Measurements from ENCODE around the gene SLC37A1.

SLC37A1 gene

DNA sequence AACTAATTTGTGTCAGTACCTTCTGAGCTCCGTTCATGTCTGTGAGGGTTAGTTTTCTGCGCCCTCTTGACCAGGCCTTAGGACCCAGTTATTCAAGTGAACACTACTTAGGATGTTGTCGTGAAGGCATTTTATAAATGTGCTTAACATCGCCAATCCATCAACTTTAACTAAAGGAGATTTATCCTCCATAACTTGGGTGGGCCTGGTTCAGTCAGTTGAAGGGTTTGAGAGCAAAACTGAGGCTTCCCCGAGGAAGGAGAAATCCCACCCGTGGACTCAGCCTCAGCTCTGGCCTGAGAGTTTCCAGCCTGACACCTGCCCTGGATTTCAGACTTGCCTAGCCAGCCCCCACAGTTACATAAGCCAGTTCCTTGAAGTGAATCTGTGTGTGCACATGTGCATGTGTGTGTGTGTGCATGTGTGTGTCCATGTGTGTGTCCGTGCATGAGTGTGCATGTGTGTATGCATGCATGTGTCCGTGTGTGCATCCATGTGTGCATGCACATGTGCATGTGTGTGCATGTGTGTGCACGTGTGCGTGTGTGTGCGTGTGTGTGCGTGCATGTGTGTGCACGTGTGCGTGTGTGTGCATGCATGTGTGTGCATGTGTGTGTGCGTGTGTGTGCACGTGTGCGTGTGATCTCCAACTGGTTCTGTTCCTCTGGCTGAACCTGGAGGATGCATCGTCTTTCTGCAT lies 77.7 kb downstream of the SLC37A1 start:
- no peak for DNase-seq (ENCODE audit: low read depth in 1 of 2, low spot score in 1 of 2)

DNA sequence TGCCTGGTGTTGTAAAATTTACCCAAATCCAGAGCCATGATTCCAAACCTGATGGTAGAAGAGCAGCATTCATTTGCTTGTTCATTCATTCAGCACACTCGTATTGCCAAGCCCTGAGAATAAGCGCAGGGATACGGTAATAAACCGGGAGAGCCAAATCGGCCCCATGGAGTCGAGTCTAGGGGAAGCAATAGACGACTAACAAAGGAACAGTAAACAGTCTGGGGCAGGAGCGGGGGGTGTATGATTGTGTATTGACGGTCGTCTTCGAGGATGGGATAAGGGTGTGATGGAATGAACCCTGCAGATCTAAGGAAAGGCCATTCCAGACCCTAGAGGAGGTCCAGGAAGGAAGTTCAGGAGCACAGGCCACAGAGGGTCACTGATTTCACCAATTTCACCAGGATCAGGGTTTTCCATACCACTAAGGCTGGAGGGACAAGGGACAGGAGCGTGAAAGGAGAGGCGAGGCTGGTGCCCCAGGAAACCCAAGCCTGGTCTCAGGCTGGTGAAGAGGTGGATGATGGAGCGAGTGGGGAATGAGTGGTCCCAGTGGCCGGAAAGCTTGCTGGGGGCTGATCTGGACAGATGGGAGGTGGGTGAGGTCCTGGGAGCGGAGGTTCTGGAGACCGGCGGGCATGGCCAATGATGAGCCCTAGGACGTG lies 78.6 kb downstream of the SLC37A1 start:
- DNase-seq (ENCODE audit: low read depth in 1 of 2, low spot score in 1 of 2), result no peak

DNA sequence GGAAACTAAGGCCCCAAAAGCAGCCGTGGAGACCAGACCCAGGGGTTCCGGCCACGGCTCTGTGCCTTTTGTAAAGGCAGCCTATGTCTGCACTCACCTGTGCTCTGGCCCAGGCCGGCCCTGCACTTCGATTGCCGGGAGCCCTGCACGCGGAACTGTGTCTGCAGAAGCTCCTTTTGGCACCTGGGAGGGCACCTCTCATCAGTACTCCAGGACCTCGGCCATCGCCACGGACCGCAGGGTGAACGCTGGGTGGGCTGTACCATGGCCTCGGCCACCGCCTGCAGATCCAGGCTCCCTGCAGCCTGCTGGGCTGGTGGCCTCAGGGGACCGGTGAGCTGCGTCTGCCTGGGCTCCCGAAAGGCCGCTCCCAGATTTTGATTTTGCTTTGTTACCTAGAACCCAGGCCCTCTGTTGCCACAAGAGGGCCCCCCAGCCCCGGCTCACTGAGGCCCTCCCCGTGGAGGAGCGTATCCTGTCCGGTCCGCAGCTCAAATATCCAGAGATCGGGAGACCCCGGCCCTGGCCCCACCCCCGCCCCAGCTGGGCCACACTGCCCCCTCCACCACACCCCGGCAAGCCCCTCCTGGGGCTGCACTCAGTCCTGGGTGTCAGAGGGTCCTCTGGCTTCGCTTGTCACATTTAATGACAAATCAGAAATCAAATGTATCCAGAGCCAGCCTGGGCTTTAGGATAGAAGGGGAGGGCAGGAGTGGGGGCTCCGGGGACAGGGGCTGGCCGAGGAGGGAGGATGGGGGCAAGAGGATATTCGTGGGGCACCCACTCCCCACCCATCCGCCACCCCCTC lies 79.6 kb downstream of the SLC37A1 start:
- peak; percentile 44 to 62 for DNase-seq (ENCODE audit: low read depth in 1 of 2, low spot score in 1 of 2)

DNA sequence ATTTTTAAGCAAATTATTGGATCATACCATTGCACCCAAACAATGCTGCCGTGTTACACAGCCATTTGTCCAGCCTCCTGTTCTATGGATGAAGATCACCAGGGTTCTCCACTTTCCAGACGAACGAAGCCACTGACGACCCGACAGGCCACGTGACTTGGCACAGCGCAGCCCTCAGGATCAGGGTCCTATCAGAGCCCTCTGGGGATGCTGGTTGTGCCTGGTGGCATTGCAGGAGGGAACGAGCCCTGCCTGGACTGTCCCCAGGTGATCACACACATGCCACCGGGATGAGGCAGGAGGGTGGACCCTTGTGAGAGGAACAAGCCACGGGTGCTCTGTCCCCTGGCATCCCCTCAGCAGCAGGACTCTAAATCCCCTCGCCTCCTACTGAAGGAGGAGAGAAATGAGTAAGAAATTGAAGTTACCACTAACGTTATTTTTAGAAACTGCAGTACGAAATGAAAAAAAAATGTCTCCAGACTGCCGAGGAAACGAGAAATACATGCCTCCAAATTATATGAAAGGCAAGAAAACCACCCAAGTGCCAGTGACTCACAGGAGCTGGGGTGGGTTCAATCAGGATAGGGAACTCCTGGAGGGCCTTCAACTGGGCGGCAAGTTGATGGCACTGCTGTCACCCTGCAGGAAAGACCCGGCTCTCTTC lies 81.1 kb downstream of the SLC37A1 start:
- no peak for DNase-seq (ENCODE audit: low read depth in 1 of 2, low spot score in 1 of 2)

DNA sequence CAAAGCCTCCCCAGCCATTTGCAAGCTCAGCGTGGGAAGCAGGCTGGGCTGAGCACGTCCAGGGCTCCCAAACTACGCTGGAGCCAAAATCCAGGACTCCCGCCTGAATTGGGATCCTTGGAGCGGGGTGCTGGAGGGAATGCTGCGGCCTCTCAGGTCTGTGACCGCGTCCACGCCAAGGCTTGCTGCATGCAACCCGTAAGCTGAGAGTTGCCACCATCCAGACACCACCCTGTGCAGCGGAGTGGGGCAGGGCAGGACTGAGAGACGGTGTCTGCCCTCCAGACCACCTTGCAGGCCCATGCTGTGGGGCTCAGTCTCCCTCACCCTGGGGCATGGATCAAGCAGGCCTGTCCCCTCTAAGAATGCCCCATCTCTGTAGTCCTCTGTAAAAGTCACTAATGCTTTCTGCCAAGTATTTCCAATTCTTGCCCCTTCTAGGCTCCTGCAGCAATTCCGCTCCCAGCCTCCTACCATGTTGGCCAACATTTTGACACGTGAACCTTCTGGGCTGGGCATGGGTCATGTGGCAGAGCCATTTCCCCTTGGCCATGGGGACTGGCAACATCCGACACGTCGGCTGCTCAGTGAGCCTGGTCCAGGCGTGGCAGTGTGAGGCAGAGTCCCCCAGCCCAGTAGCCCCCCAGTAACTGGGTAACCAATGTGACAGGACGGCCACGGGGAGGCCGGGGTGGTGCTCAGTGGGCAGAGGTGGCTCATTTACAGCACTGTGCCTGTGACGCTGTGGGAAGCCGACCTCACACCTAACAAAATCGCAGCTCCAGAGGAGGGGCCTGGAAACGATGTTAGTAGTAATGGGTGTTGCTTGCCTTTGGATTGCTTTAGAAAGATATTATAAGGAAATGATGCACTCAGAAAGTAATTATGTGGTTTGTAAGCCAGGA lies 81.9 kb downstream of the SLC37A1 start:
- DNase-seq (ENCODE audit: low read depth in 1 of 2, low spot score in 1 of 2), result no peak

DNA sequence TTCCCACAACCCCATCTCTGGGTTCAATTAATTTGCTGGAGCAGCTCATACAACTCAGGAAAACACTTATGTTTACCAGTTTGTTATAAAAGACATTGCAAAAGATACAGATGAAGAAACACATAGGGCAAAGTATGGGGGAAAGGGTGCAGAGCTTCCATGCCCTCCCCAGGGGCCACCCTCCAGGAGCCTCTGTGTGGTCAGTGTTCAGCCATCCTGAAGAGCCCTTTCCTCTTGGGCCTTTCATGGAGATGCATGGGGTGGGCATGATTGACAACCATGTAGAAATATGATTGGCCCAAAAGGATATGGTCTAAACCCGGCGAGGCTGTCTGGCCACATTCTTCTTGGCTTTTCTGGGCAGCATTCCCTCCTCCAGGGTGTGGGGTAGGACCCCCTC lies 83.0 kb downstream of the SLC37A1 start:
- DNase-seq (ENCODE audit: low read depth in 1 of 2, low spot score in 1 of 2), result no peak

DNA sequence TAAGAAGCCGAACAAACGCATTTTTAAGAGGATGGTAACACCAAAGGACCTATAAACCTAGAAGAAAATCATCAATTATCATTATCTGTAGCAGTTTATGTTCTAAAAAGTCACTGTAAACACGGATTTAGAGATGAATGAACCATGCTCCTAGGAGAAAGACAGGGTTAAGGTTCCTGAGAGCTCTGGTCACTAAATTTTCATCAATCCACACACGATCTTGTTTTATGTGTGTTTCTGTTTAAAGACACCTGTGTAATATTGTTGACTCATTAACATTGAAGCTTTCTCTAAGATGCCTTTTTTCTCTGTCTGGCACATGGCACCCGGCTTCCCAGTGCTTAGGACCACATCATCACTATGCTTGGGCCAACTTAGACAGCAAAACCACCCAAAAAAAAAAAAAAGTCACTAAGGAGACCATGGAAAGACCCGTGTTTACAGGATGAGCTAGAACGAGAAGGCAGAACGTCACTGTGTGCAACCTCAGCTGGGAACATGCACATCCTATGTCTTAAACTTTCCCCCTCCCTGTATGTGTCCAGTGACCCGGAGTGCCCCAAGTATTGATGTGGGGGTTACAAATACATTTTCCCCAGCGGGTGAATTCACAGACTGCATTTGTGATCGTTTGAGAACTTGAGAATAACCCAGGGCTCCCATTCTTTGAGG lies 84.0 kb downstream of the SLC37A1 start:
- no peak for DNase-seq (ENCODE audit: low read depth in 1 of 2, low spot score in 1 of 2)

DNA sequence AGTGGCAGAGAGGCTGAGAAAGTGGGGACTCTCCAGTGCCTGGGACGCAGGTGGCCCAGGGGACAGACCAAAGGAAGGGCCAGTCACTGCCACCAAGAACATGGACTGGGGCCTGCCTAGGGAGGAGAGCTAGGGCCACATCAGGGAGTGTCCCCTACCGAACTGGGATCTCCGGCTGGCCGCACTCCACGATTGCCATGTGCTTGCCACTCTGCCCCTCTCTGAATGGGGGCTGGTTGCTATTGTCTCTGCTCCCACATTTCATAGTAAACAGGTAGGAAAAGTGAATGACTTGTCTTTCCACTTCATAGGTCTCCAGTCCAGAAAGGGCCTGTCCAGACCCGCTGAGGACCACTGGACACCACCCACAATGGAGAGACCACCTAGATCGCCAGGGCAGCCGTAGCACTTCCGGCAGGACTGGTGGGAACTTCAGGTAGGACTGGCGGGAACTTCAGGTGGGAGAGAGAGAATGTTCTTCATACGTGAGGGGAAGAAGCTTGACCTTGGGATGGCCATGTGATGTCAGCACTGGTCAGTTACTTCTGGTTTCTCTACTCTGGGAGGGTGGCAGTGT lies 84.6 kb downstream of the SLC37A1 start:
- no peak for DNase-seq (ENCODE audit: low read depth in 1 of 2, low spot score in 1 of 2)

DNA sequence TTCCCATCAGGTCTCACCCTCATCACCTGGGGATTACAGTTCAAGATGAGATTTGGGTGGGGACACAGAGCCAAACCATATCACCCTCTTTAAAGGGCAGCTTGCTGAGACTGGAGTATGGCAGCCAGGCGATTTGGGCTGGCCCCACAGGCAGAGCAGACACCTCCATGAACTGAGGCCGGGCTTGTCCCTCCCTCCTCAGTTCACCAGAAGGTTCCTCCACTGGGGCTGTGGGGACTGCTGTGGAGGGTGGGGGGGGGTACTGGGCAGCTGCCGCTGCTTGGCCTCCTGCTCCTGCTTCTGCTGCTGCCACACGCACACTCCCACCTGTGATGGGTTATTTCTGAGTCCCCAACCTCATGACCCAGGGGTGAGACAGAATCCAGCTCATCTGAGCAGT lies 85.8 kb downstream of the SLC37A1 start:
- DNase-seq (ENCODE audit: low read depth in 1 of 2, low spot score in 1 of 2), result no peak

DNA sequence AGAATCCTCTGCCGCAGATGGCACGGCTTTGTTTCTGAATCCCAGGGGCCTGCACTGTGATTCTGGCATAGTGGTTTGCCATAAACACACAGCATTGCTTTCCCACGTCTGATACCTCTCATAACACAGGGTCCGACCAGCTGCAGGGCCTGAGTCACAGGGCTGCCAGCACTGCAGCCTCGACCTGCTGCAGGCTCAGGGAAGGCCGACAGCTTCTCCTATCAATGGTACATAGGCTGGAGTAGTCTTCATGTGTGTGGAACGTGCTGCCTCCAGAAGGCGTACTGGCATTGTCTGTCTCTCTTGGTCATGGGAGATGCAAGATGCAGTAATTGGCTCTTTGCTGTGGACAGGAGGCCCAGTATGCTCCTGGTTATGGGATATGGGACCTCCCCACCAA lies 86.3 kb downstream of the SLC37A1 start:
- no peak for DNase-seq (ENCODE audit: low read depth in 1 of 2, low spot score in 1 of 2)

DNA sequence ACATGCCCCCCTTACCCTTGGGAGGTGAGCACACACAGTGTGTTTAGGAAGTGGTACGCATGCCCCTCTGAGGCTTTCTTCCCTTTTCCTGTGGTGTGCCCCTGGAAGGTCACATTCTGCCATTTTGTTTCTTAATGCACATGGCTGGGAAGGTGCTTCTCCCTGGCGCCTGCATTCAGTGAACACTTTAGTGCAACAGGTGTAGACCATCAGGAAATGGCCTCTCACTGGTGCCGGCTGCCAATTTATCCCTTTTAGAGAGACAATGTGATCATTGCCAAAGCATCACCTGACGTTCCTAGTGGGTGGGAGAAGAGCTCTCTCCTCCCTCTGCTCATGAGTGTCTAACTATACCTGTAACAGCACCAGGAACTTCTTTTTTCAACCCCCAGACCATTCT lies 88.0 kb downstream of the SLC37A1 start:
- DNase-seq (ENCODE audit: low read depth in 1 of 2, low spot score in 1 of 2), result no peak

DNA sequence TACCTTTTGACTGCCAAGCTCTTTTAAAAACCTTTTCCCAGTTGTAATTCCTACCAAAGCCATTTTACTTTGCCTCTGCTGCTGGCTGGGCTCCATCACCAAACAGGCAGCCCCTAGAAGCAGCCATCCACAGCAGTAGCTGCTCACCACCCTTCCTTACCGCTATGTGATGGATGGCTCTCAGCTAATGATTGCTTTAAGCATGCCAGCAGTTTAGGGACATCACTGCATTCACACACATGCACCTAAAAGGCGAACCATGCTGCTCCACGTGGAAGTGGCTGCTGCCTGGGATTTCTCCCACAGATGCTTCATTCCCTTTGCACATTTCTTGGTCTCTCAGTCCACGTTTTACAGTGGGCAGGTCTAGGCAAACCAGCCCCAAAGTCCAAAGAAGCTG lies 93.5 kb downstream of the SLC37A1 start:
- no peak for DNase-seq (ENCODE audit: low read depth in 1 of 2, low spot score in 1 of 2)

DNA sequence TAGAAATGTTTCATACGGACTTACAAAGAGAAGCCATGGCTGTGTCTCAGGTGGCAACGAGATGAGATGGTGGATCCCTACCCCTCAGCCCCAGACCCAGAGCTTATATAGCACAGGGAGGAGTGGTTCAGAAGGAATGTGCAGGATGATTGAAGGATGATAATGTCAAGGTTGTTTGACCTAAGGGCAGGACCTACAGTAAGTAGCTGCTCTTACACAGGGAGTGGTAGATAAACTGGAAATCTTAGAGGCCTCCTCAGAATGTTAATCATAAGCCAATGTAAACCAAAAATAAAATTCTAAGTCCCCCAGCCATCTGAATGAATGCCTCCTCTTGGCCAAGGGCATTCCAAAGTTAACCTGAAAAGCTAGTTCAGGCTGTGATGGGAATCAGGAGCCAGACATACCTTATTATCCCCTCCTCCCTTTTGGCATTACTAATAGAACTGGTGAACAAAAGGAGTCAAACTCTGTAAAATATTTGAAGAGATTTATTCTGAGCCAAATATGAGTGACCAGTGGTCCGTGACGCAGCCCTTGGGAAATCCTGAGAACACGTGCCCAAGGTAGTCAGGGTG lies 94.0 kb downstream of the SLC37A1 start:
- no peak for DNase-seq (ENCODE audit: low read depth in 1 of 2, low spot score in 1 of 2)

DNA sequence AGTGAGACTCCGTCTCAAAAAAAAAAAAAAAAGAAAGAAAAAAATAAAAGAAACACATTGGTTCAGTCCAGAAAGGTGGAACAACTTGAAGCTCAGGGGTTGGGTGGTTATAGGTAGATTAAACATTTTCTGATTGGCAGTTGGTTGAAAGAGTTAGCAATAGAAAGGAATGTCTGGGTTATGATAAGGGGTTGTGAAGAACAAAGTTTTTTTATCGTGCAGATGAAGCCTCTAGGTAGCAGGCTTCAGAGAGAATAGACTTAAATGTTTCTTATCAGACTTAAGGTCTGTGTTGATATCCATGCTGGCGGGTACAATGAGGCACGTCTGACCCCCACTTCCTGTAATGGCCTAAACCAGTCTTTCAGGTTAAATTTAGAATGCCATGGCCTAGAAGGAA lies 94.8 kb downstream of the SLC37A1 start:
- DNase-seq (ENCODE audit: low read depth in 1 of 2, low spot score in 1 of 2), result no peak

DNA sequence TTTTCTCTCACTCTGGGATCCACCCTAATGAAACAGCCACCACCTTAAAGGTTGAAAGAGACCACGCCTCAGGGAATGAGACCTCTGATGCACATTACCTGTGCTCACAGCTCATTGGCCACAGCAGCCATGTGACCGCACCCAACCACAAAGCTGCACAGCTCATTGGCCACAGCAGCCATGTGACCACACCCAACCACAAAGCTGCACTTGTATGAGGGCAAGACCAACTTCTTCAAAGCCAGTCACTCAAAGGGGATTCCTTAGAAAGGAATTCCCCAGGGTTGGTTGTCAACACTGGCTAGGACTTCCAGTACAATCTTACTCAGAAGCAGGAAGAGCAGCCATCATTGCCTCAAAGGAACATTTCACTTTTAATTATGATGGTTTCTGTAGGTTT lies 96.2 kb downstream of the SLC37A1 start:
- DNase-seq (ENCODE audit: low read depth in 1 of 2, low spot score in 1 of 2), result no peak

DNA sequence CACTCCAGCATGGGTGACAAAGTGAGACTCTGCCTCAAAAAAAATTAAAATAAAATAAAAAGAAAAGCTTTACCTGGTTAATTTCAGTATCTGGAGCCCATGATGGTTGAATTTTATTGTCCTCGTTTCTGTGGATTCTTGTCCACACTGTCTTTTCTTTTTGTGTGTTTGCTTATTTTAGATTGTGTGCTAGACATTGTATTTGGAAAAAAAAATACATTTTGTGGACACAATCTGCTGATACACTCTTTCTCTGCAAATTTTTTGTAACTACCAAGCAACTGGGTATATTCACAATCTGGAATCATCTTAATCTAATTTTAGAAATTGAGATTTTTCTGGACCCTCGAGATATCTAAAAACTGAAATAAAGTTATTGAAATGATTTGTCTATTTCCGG lies 98.2 kb downstream of the SLC37A1 start:
- no peak for DNase-seq (ENCODE audit: low read depth in 1 of 2, low spot score in 1 of 2)

DNA sequence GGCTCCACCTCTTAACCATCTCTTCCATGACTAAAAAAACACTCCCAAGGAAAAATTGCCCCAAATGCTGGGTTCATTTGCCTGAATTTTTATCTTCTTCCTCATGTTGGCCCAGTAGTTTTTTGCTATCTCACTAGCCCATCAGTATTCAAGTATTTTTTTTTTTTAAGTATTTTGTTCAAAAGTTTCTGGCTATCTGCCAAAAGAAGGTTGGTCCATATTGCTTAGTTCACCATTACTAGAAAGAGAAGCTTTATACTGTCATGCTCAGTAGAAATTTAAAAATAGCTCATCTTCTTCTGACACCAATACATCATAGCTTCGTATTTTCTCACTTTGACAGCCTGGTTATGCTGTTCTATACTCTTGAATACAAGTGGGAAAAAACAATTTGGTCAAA lies 98.7 kb downstream of the SLC37A1 start:
- DNase-seq (ENCODE audit: low read depth in 1 of 2, low spot score in 1 of 2), result no peak

DNA sequence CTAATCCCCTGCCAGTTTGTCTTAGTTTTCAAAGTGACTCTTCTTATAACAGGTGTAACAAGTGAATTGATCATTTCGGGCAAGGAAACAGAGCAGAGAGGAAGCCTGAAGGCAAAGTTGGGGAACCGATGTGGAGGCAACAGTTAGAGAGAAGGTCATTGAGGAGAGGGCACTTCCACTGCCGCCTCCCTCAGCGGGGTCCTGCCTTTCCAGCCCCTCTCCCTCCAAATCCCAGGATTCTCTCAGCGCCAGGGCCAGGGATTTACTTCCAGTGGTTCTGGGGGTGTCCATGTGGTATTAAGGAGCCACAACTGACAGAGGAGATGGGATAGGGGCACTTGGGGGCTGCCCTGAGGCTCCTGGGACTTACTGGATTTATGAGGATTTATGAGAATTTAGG lies 100.1 kb downstream of the SLC37A1 start:
- DNase-seq (ENCODE audit: low read depth in 1 of 2, low spot score in 1 of 2), result no peak

DNA sequence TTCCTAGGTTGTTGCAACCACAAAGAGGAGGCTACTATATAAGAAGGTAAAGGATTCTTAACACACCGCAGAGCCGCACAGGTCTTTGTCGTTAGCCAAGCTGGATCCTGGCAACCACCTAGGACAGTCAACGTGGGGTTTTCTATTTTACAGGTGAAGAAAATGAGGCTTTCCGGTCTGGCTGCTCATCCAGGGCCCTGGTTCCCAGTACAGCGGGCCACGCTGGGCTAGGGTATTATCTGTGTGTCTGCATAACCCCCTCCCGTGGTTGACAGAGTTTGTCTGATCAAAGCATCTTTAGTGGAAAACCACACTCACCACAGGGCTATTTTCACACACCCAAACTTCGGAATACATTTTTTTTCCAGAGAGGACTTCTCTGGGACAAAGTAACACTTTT lies 100.7 kb downstream of the SLC37A1 start:
- DNase-seq (ENCODE audit: low read depth in 1 of 2, low spot score in 1 of 2), result peak in 1 of 2 donors; percentile 25

All from activated CD4-positive, alpha-beta T cell treated with anti-CD3 and anti-CD28 coated beads, Interleukin-2, amount 50 U/mL, for 24 hours (primary cell).